Measurements from ENCODE around the gene MGME1. TPM values are rescaled to one million over a fixed set of nuclear protein-coding genes. Genes with fewer than 3 reads are reported as not detected.
A peak's percentile ranks its signal among the peaks of the same experiment; 100 is the strongest.

MGME1 gene
- total and polyA plus RNA-seq, 2 of the 13 experiments (the other 11 are each of a cell fraction or from before 2014, with no cell fraction given), result 36.7 to 66.6 TPM

- no peak for TF ChIP-seq ZNF20 (CRISPR knock-in tag; IDR thresholded peaks at IDR 0.05)
- TF ChIP-seq ZNF607 (CRISPR knock-in tag; IDR thresholded peaks at IDR 0.05; ENCODE audit: borderline replicate concordance), result no peak
- no peak for TF ChIP-seq ZNF333 (CRISPR knock-in tag; IDR thresholded peaks at IDR 0.05; ENCODE audit: borderline replicate concordance)
- TF ChIP-seq ADNP (CRISPR knock-in tag; IDR thresholded peaks at IDR 0.05), result no peak
- no peak; the same call in 1 of the 2 replicates for TF ChIP-seq NCOA2 (CRISPR knock-in tag; IDR thresholded peaks at IDR 0.05)
- no peak for TF ChIP-seq NFATC3 (CRISPR knock-in tag; IDR thresholded peaks at IDR 0.05)
- TF ChIP-seq GLI4 (CRISPR knock-in tag; IDR thresholded peaks at IDR 0.05; ENCODE audit: borderline replicate concordance), result no peak
- no peak for TF ChIP-seq ZNF282 (IDR thresholded peaks at IDR 0.05; ENCODE audit: partially characterized antibody)
- no peak for TF ChIP-seq ZBTB4 (CRISPR knock-in tag; IDR thresholded peaks at IDR 0.05; ENCODE audit: borderline replicate concordance)
- TF ChIP-seq MAF1 (CRISPR knock-in tag; IDR thresholded peaks at IDR 0.05; ENCODE audit: borderline replicate concordance), result no peak
- no peak; the same call in 1 of the 2 replicates for TF ChIP-seq ZNF446 (CRISPR knock-in tag; IDR thresholded peaks at IDR 0.05)
- no peak for TF ChIP-seq ARNTL (CRISPR knock-in tag; IDR thresholded peaks at IDR 0.05)
- TF ChIP-seq NR3C1 (CRISPR knock-in tag; IDR thresholded peaks at IDR 0.05), result no peak
- TF ChIP-seq ZNF468 (CRISPR knock-in tag; IDR thresholded peaks at IDR 0.05), result no peak
- TF ChIP-seq ZNF441 (CRISPR knock-in tag; IDR thresholded peaks at IDR 0.05; ENCODE audit: borderline replicate concordance), result no peak
- peak; percentile 57; the same call in 1 of the 2 replicates for TF ChIP-seq FOXK1 (CRISPR knock-in tag; IDR thresholded peaks at IDR 0.05; ENCODE audit: borderline replicate concordance, low read depth)
- TF ChIP-seq SIN3B (IDR thresholded peaks at IDR 0.05; ENCODE audit: low read length), result no peak
- TF ChIP-seq ZBTB44 (CRISPR knock-in tag; IDR thresholded peaks at IDR 0.05), result no peak
- TF ChIP-seq ZBTB49 (CRISPR knock-in tag; IDR thresholded peaks at IDR 0.05; ENCODE audit: borderline replicate concordance), result no peak
- no peak for TF ChIP-seq SP4 (CRISPR knock-in tag; IDR thresholded peaks at IDR 0.05)
- TF ChIP-seq ZNF704 (CRISPR knock-in tag; IDR thresholded peaks at IDR 0.05; ENCODE audit: borderline replicate concordance), result no peak
- no peak for TF ChIP-seq RCOR2 (CRISPR knock-in tag; IDR thresholded peaks at IDR 0.05)
- TF ChIP-seq ZNF3 (CRISPR knock-in tag; IDR thresholded peaks at IDR 0.05), result no peak
- TF ChIP-seq JUND (CRISPR knock-in tag; IDR thresholded peaks at IDR 0.05), result no peak
Observed at GRCh38 chr20:17969884-17970409, 1.1 kb downstream of the MGME1 start (continued).

Data from HepG2 (cell line).